ENCODE measurements around the gene FAM227B. TPM values are rescaled to one million over a fixed set of nuclear protein-coding genes. Genes with fewer than 3 reads are reported as not detected.

Gene FAM227B
- total RNA-seq, 4 donors from 2014 or later: 13.3 to 16.7 (median 15.2) TPM

GRCh38 chr15:49323207-49323606 lies 297.4 kb downstream of the FAM227B start:
- H3K27ac ChIP-seq: no peak overlapping the region
- peaks cover 5% of the 10 kb centered on the region in 2 donors for H3K4me1 ChIP-seq
- no peaks in the 10 kb centered on the region for H3K27me3 ChIP-seq
- intact Hi-C loops (cut with DNase I): no loop called here
- no peak overlapping the region for H3K4me3 ChIP-seq (replicated peaks in 1 of 3)
- TF ChIP-seq CTCF (IDR thresholded peaks at IDR 0.05): no peak
- TF ChIP-seq POLR2A (IDR thresholded peaks at IDR 0.05): no peak
- H3K36me3 ChIP-seq: peaks cover 0 to 3% of the 10 kb centered on the region in 2 donors
- no peak for DNase-seq
- 38 to 61% methylated on average over 1 of the region's 1 CpG for WGBS, 2 donors
- no peaks in the 10 kb centered on the region for H3K9me3 ChIP-seq

- Histone ChIP-seq H3K4me1 (peaks cover 0 to 5% of the 10 kb centered on the region in 2 donors), H3K27me3 (no peaks in the 10 kb centered on the region), H3K36me3 (no peaks in the 10 kb centered on the region), H3K4me3 (replicated peaks in 1 of 3) (no peak overlapping the region), H3K27ac (no peak overlapping the region), H3K9me3 (no peaks in the 10 kb centered on the region)
- DNase-seq: no peak
- intact Hi-C loops (cut with DNase I): no loop called here
- TF ChIP-seq POLR2A (IDR thresholded peaks at IDR 0.05) (no peak), CTCF (IDR thresholded peaks at IDR 0.05) (no peak)
- 70 to 79% methylated on average over 1 of the region's 1 CpG for WGBS, 2 donors
Measured at GRCh38 chr15:49320351-49320750, 300.3 kb downstream of the FAM227B start.

- Histone ChIP-seq H3K27ac (no peak overlapping the region), H3K36me3 (no peaks in the 10 kb centered on the region), H3K4me3 (replicated peaks in 1 of 3) (no peak overlapping the region), H3K4me1 (no peaks in the 10 kb centered on the region), H3K27me3 (no peaks in the 10 kb centered on the region), H3K9me3 (no peaks in the 10 kb centered on the region)
- DNase-seq: no peak
- TF ChIP-seq CTCF (IDR thresholded peaks at IDR 0.05) (no peak), POLR2A (IDR thresholded peaks at IDR 0.05) (no peak)
- intact Hi-C loops (cut with DNase I): no loop called here
- WGBS, 2 donors: 57 to 73% methylated on average over 2 of the region's 2 CpGs
Measured at GRCh38 chr15:49315391-49315823, 305.2 kb downstream of the FAM227B start.

- Histone ChIP-seq H3K27ac (no peak overlapping the region), H3K9me3 (no peaks in the 10 kb centered on the region), H3K4me3 (replicated peaks in 1 of 3) (no peak overlapping the region), H3K36me3 (no peaks in the 10 kb centered on the region), H3K27me3 (no peaks in the 10 kb centered on the region), H3K4me1 (no peaks in the 10 kb centered on the region)
- whole genome bisulfite sequencing, 2 donors: 82 to 89% methylated on average over 1 of the region's 1 CpG
- DNase-seq: no peak
- no peak for TF ChIP-seq CTCF (IDR thresholded peaks at IDR 0.05)
- no peak for TF ChIP-seq POLR2A (IDR thresholded peaks at IDR 0.05)
- intact Hi-C loops (cut with DNase I): no loop called here
Measured at GRCh38 chr15:49314716-49315115, 305.9 kb downstream of the FAM227B start.

GRCh38 chr15:49313650-49314049 lies 307.0 kb downstream of the FAM227B start:
- TF ChIP-seq POLR2A (IDR thresholded peaks at IDR 0.05) (no peak), CTCF (IDR thresholded peaks at IDR 0.05) (no peak)
- intact Hi-C loops (cut with DNase I): no loop called here
- 91 to 92% methylated on average over 1 of the region's 1 CpG for WGBS, 2 donors
- H3K4me1 ChIP-seq: no peaks in the 10 kb centered on the region
- no peak overlapping the region for H3K27ac ChIP-seq
- DNase-seq: no peak
- H3K27me3 ChIP-seq: no peaks in the 10 kb centered on the region
- no peaks in the 10 kb centered on the region for H3K9me3 ChIP-seq
- no peaks in the 10 kb centered on the region for H3K36me3 ChIP-seq
- H3K4me3 ChIP-seq (replicated peaks in 1 of 3): no peak overlapping the region

Data from thyroid gland (tissue), 4 donors.